C4-2B (cell line): ENCODE data around the gene MBOAT1.

Source experiments
- ZFX ChIP-seq: fragments of 450-650 bp; IDR thresholded peaks from 2 replicates; pipeline ENCODE4 v1.6.1; 2017
- TF ChIP-seq, protein P1 (sequence below): fragments of 450-650 bp; conservative IDR thresholded peaks from 2 replicates; pipeline ENCODE4 v1.5.1; 2017; ENCODE audit warnings: mild to moderate bottlenecking

DNA sequence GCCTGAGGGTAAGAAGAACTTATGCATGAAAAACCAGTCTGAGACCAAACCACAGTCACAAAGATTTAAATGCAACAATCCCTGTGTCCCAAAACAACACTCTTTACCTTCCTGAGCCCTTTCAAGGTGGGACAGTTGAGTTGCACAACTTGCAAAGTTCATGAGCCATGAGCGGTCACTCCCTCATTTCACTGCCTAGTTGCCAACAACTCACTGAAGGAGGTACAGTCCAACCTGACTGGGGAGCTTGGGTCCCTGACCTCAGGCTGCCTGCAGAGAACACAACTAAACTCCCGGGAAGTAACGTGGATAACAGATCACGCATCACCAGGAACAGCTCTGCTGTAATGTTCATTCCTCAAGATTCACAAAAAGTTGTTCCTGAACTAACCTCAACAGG lies 69.4 kb downstream of the MBOAT1 start:
- TF ChIP-seq, protein P1, sequence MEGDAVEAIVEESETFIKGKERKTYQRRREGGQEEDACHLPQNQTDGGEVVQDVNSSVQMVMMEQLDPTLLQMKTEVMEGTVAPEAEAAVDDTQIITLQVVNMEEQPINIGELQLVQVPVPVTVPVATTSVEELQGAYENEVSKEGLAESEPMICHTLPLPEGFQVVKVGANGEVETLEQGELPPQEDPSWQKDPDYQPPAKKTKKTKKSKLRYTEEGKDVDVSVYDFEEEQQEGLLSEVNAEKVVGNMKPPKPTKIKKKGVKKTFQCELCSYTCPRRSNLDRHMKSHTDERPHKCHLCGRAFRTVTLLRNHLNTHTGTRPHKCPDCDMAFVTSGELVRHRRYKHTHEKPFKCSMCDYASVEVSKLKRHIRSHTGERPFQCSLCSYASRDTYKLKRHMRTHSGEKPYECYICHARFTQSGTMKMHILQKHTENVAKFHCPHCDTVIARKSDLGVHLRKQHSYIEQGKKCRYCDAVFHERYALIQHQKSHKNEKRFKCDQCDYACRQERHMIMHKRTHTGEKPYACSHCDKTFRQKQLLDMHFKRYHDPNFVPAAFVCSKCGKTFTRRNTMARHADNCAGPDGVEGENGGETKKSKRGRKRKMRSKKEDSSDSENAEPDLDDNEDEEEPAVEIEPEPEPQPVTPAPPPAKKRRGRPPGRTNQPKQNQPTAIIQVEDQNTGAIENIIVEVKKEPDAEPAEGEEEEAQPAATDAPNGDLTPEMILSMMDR: no peak
- no peak for TF ChIP-seq ZFX
